GM19452 (cell line): ENCODE measurements around the gene FFAR2.

ENCODE experiments used
- ATAC-seq: cut with Tn5 transposase; IDR thresholded peaks from one replicate; pipeline ENCODE4 v1.9.1; 2021; ENCODE audit not compliant: unreplicated experiment

FFAR2 gene

GRCh38 chr19:35484252-35485036 lies 36.4 kb downstream of the FFAR2 start:
- peak; percentile 66 for ATAC-seq

GRCh38 chr19:35486268-35486708 lies 38.2 kb downstream of the FFAR2 start:
- no peak for ATAC-seq

- no peak for ATAC-seq
Observed at GRCh38 chr19:35487656-35488182, 39.7 kb downstream of the FFAR2 start.

GRCh38 chr19:35488677-35489076 lies 40.6 kb downstream of the FFAR2 start:
- ATAC-seq: no peak

- ATAC-seq: no peak
Observed at GRCh38 chr19:35490364-35490763, 42.3 kb downstream of the FFAR2 start, which contains the start of gene KRTDAP. TSS of gene KRTDAP (minus strand) at chr19:35490464. CDS start at chr19:35490442, 22 bp downstream.

GRCh38 chr19:35491836-35492360 lies 43.8 kb downstream of the FFAR2 start:
- no peak for ATAC-seq

GRCh38 chr19:35493971-35494370 lies 45.9 kb downstream of the FFAR2 start:
- ATAC-seq: no peak

GRCh38 chr19:35495107-35496064 lies 47.3 kb downstream of the FFAR2 start:
- ATAC-seq: no peak

GRCh38 chr19:35497406-35497805 lies 49.3 kb downstream of the FFAR2 start:
- no peak for ATAC-seq

GRCh38 chr19:35498220-35498619 lies 50.2 kb downstream of the FFAR2 start:
- ATAC-seq: no peak

GRCh38 chr19:35498984-35499527 lies 51.0 kb downstream of the FFAR2 start:
- ATAC-seq: no peak

GRCh38 chr19:35500611-35501010 lies 52.6 kb downstream of the FFAR2 start:
- no peak for ATAC-seq
